GM20000 (cell line): ENCODE data around the gene CLIC3.

Source experiments
- DNase-seq: peaks from one replicate; pipeline ENCODE4 v3.0.0; 2012; ENCODE audit warnings: low spot score
- CTCF ChIP-seq: IDR thresholded peaks from 2 replicates; pipeline ENCODE4 v1.5.1; 2012; ENCODE audit warnings: mild to moderate bottlenecking, control low read depth; ENCODE audit errors: extremely low read depth, missing control alignments

The CLIC3 gene

GRCh38 chr9:136945333-136946227 lies 50.8 kb downstream of the CLIC3 start:
- TF ChIP-seq CTCF, result no peak
- no peak for DNase-seq
